HG02885 (cell line): ENCODE data around the gene GOLGA6L7.
"Not testable (repeated sequence)": the region's sequence is repeated elsewhere in the genome, so short reads cannot be mapped to it uniquely, and the experiment has no call there.

Source experiments
- ATAC-seq: cut with Tn5 transposase; IDR thresholded peaks from one replicate; pipeline ENCODE4 v1.9.1; 2021; ENCODE audit warnings: mild to moderate bottlenecking; ENCODE audit not compliant: unreplicated experiment, poor library complexity

The GOLGA6L7 gene

DNA sequence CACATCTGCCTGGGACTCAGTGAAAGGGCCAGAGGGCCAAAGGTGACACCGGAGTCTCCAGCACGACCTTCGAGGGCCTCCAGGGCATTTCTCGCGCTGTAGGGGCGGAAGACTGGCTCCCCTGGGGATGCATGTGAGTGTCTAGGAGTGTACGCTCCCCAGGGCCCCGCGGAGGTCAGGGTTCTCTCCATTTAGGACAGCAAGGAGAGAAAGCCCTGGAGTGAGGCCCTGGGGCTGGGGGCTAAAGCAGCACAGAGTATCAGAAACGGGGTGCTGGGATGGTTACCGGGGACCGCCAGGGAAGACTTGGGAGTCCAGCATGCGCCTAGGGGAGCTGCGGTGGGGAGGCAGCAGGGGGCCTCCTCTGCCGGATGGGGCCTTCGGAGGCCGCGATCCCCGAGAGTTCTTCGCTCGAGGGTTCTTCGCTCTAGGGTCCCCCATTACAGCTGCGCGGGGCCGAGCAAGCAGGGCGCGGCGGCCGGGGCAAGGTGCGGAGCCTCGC is 36.7 kb upstream of the GOLGA6L7 start:
- no peak for ATAC-seq

DNA sequence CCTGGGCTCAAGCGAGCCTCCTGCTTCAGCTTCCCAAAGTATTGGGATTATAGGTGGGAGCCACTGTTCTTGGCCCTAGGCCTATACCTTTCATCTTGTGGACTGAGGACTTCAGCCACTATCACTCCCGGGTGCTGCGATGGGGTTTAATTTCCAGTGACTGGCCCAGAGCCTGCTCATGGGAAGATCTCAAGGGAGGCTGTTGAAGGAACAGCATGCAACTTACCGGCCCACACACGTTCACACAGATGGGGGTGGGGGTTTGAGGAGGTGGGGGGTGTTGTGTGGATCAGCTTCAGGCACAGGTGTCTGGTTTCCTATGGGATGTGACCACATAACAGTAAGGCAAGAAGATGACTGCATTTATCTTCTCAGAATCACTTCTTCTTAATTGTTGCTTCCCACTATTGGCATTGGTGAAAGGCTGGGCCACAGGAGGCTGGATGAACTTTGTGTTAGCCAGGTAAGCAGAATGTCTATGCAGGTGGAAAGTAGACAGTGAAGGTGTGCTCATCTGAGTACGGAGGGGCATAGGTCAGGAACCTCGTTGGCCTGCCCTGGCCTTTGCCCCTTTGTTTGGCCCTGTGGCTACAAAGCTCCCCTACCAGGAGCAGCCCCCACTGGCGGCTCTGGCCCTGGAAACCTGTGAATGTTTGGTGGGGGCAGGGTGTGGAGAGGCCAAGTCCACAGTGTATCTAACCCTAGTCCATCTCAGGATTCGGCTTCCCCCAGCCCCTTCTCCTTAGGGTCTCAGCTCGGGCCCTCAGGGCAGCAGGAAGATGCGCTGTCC is 35.9 kb upstream of the GOLGA6L7 start:
- ATAC-seq = no peak

DNA sequence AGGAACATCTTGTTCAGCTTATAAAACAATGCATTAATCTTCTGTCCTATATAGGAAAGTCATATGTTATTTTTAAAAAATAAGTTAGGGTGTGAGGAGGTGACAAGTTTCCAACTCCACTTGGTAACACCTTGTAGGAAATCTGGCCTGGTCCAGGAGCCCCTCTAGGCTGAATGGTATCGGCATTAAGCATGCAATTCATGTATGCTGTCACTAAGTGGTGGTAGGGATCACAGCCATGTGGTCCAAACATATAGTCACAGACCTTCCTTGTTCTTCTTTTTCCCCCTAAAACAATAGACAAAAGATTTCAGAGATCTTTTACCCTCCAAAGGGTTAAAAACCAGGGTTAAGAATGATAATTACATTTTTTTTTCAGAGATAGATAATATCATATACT is 33.2 kb upstream of the GOLGA6L7 start:
- ATAC-seq = no peak

DNA sequence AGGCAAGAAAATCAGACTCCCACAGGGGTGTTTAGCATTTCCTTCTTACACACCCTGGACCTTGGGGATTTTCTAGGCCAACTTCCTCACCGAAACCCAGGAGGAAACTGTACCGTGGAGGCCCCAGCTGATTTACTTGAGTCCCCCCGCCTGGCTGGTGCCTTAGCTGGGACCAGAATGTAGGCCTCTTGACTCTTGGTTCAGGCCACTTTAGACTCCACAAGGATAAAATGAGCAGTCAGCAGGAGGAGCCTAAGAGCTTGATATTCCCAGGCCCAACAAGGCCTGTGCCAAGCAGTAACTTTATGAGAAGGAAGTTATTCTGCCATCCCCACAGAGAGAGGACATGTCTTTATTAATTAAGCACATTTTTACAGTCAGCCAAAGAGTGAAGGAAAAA is 32.7 kb upstream of the GOLGA6L7 start:
- no peak for ATAC-seq

DNA sequence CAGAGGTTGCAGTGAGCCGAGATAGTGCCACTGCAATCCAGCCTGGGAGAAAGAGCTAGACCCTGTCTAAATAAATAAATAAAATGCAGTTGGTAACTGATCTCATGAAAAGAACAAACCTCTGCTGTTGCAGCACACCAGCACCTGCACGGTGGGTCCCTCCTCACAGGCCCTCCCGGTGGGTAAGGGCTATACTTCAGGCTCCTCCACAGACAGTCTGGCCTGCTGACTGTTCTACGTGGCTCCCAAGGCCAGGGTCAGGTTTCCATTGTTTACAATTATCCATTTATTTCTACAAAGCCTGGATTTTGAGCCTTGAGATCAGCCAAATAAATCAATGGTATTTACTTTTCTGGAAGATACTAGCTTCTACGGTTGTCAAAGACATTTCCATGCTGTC is 32.2 kb upstream of the GOLGA6L7 start:
- ATAC-seq = no peak

DNA sequence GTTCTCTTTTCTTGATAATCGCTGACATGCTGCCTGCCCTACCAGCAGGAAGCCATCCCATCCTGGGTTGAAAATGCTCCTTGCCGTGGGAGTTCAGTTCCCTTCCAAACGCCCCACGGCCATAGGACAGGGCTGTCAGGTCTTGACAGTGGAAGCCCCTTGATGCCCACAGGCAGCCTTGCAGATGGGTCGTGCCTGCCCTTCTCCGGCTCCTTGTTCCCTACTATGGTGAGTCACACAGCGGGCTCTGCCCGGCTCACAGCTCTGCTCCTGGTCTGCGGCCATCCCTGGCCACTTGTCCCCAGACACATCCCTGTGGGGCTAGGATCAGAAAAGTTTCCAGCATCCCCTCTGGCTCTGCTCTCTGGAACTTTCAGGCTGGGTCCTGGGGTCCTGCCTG is 31.1 kb upstream of the GOLGA6L7 start:
- no peak for ATAC-seq

DNA sequence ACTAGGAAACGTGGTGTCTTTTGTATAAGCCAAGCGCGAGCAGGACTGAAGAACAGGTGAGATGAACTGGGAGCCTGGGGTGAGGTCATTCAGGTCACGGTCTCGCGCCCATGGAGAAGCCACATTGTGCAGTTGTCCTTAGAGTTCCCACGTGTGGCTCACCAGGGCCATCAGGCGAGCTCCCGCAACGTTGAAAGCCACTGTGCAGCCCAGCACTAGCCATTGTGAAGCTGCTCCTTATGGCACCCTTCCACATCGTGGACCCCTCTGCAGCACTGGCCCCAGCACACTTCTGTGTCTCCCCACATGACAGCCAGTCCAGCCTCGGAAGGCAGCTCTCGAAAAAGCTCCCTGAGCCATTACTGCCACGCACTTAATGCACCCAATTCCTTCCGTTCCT is 29.8 kb upstream of the GOLGA6L7 start:
- ATAC-seq = no peak

DNA sequence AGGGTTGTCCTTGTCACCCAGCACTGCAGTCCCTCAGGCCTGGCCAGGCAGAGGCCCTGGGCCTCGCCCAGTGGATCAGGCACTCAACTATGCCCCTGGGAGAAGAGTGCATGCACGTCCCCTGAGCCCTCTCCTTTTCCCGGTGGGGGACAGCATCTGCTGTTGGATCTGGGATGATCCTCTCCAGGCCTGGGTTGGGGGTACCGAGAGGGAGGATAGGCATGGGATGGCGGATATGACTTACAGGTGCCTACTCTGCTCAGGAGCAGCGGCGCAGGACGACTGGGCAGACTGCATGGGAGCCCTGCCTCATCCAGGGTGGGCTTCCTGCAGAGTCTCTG is 28.4 kb upstream of the GOLGA6L7 start:
- no peak for ATAC-seq

DNA sequence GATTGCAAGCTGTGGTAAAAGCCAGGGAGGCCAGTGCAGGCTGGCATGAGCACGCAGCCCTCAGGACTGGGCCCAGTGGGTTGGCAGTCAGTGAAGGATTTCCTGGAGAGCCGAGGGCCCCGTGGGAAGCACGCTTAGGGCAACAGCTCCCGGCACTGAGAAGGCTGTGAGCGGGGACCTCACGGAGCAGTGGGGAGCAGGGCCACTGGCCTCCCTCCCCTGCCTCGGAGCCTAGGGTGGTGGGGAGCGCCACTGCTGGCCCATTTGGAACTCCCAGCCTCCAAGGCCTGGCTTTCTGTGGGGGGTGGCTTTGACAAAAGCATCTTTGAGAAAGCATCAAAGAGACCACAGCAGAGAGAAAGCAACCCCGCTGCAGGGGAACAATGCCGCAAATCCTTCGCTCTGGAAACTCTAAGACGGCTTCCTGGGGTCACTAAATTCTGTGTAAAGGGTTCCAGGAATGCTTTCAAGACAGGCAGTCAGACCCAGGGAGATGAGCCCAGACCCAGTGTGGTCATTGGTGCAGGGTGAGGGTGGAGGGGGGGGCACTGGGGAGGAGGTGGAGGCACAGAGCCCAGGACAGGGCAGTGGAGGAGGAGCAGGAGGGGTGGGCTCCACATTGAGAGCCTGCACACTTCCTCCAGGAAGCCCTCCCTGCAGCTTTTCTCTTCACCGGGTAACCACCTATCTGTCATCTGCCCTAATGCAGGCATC is 27.8 kb upstream of the GOLGA6L7 start:
- ATAC-seq = no peak

DNA sequence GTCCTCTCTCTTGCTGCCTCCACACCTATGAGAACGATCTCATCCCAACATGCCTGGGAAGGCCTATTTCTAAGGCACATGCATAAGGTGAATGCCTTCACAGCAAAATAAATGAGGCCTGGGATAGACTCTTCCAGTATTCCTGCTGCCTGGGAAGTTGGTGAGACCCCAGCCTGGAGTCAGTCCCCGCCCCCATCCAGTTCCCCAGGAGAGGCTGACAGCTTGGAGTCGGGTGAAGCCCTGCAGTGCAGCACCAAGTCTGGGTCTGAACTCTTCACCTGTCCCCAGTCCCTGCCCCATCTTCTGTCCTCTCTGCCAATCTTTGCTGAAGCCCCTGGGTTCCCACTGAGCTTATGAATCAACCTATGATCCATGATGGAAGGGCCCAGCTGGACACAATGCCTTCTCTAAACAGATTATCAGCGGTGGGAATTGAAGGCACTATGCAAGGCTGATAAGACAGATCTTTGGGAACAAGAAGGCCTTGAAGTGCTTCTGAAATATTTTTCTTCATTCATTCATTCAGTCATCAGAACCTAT is 27.1 kb upstream of the GOLGA6L7 start:
- ATAC-seq = no peak

DNA sequence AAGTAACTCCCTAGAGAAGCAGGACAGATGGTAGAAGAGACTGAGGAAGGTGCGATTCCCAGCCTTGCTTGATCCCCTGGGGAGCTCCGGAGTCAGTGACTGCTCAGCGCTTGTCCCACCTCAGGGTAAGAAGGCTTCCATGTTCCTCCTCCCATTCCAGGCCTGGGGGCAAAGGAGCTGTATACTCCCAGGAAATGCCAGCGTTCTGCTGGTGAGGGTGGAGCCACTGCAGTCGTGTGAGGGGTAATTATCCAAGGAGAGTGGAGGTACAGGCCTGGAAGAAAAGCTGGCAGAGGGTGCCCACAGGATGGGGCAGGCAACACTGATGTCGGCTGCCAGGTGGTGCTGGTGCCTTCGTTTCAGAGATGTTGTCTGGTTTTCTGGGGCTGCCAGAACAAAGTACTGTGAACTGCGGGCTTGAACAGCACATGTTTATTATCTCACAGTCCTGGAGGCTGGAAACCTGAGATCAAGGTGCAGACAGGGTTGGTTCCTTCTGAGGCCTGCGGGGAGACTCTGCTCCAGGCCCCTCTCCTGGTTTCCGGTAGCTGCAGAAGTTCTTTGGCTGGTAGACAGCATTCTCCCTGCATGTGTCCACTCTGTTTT is 25.2 kb upstream of the GOLGA6L7 start:
- no peak for ATAC-seq

DNA sequence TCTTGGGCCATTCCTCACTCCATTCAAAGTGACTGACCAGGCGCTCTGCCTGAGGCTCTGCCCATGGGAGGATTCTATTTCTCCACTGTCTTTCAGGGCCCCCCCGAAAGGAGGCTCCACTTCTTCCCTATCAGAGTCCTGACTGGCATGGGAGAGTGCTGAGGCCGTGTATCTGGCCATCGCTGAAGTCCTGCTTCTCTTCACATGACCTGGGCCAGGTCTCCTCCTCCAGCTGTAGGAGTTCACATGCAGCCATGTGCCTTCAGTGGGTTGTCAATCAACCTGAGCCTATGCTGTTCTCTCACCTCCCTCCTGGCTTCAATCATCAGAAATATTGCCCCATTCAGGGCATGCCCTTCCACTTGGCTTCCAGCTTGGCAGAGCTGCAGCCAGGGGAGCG is 24.6 kb upstream of the GOLGA6L7 start:
- ATAC-seq = no peak

DNA sequence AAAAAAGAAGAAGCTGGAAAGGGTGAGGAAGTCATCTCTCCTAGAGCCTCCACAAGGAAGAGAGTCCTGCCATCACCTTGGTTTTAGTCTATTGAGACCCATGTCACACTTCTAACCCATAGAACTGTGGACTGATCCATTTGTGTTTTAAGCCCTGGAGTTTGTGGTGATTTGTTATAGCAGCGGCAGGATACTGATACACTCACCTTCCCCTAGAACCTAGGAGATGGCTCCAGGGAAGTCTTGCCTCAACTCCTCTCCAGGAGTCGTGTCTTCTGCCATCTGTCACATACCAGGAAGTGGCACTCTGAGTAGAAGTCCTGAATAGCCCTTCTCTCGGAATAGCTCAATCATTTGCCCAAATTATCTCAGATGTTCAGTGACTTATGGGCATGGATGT is 22.7 kb upstream of the GOLGA6L7 start:
- ATAC-seq = no peak

DNA sequence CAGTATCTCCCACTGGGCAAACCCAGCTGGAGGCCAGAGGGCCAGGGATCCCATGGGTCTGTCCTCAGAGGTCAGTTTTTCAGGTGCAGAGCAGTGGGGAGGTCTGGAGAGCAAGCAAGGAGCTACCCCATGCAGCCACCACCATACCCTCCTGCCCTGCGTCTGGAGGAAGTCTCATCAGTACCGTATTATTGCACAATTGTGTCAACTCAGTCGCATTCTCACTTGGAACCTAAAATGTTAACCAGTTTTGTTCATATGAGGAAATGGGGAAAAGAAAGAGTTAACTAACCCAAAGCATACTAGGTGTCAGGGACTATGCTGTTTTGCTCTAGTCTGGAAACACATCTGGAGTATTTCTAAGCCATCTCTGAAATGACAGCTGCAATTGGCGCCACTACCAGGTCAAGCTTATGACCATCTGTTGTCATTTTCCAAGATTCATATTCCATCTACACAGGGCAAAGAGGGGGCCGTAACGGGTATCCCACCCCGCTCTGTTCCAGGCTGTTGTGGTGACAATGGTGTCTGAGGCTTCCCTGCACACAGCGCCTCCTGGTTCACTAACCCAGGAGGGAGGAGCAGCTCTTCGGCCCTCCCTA is 20.4 kb upstream of the GOLGA6L7 start:
- ATAC-seq = no peak

DNA sequence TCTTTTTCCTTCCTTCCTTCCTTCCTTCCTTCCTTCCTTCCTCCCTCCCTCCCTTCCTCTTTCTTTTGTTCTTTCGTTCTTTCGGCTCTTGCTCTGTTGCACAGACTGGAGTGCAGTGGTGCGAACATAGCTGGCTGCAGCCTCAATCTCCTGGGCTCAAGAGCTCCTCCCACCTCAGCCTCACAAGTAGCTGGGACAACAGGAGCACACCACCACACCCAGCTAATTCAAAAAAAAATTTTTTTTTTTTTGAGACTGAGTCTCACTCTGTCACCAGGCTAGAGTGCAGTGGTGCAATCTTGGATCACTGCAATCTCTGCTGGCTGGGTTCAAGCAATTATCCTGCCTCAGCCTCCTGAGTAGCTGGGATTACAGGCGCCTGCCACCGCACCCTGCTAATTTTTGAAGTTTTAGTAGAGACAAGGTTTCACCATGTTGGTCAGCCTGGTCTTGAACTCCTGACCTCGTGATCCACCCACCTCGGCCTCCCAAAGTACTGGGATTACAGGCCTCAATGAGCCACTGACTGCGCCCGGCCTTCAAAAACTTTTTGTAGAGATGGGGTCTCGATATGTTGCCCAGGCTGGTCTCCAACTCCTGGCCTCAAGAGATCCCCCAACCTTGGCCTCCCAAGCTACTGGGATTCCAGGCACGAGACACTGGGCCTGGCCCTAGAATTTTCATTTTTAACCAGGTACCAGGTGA is 13.3 kb upstream of the GOLGA6L7 start:
- not testable (repeated sequence) for ATAC-seq

DNA sequence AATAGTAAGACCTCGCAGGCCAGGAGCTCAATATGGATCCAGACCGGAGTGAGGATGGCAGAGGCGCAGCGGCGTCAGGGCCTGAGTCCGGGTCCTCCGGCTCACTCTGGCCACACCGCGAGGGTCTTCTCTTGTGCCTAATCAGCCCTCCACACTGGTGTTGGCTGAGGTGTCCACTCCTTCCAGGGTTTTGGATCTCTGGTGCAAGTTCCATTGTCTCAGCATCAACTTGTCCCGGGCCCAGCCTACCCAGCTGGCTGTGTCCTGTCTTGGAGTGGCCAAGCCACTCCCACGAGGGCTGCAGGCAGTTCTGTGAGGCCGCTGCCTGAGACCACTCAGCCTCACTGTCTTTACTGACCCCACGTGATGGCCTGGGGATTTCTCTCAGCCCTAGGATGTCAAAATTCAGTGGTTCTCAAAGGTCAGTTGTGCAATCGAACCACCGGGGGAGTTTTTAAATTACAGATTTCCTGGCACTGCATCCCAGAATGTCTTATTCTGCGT is 12.6 kb upstream of the GOLGA6L7 start:
- ATAC-seq = no peak

DNA sequence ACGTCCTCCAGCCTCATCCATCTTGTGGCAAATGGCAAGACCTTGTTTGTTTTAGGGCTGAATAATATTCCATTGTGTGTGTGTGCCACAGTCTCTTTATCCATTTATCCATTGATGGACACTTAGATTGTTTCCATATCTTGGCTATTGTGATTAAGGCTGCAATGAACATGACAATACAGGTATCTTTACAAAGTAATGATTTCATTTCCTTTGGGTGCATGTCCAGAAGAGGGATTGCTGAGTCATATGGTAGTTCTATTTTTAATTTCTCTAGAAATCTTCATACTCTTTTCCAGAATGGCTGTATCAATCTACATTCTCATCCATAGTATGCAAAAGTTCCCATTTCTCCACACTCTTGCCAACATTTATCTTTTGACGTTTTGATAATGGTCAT is 6.1 kb upstream of the GOLGA6L7 start:
- ATAC-seq = not testable (repeated sequence)

DNA sequence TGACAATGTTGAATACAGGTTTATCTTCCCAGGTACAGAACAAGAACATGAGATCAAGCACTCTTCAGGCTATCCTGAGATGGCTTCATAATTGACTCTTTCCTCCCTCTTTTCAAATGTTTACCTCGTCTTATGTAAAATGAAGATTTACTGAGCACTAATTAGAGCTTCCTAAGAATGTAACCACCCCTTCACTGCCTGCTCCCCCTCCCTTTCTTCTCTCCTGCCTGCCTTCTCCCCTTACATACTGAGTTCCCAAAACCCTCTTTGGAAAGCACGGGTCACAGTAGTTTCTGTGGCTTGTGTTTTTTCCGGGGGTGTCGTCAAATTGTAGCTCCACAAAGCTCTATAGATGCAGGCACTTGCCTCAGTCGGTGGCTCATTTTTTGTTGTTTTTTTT is 5.2 kb upstream of the GOLGA6L7 start:
- not testable (repeated sequence) for ATAC-seq

DNA sequence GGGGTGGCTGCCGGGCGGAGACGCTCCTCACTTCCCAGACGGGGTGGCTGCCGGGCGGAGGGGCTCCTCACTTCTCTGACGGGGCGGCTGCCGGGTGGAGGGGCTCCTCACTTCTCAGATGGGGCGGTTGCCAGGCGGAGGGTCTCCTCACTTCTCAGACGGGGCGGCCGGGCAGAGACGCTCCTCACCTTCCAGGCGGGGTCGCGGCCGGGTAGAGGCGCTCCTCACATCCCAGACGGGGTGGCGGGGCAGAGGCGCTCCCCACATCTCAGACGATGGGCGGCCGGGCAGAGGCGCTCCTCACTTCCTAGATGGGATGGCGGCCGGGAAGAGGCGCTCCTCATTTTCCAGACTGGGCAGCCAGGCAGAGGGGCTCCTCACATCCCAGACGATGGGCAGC is 1.3 kb upstream of the GOLGA6L7 start:
- not testable (repeated sequence) for ATAC-seq

DNA sequence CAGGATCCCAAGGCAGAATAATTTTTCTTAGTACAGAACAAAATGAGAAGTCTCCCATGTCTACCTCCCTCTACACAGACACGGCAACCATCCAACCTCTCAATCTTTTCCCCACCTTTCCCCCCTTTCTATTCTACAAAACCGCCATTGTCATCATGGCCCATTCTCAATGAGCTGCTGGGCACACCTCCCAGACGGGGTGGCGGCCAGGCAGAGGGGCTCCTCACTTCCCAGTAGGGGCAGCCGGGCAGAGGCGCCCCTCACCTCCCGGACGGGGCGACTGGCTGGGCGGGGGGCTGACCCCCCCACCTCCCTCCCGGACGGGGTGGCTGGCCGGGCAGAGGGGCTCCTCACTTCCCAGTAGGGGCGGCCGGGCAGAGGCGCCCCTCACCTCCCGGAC is 827 bp upstream of the GOLGA6L7 start:
- not testable (repeated sequence) for ATAC-seq
